Ovary (tissue), 3 donors: Measurements from ENCODE around the gene CHD9NB.
"Not testable (repeated sequence)": the region's sequence is repeated elsewhere in the genome, so short reads cannot be mapped to it uniquely, and the experiment has no call there.

Experiments
- CTCF ChIP-seq, 3 donors: fragments of 450-650 bp in 2 of 3; fragments of 200-600 bp in 1 of 3; IDR thresholded peaks; one replicate each; pipeline versions ENCODE4 v1.5.1 to v1.8.0; 2016 to 2022; ENCODE audit warnings: antibody characterized with exemption in 3 of 3, mild to moderate bottlenecking in 1 of 3
- POLR2A ChIP-seq: fragments of 450-650 bp; IDR thresholded peaks from one replicate; pipeline ENCODE4 v1.6.1; 2017; ENCODE audit warnings: antibody characterized with exemption, mild to moderate bottlenecking, moderate library complexity
- donor health status: DM: no; HTN: no; CAD: no.

DNA sequence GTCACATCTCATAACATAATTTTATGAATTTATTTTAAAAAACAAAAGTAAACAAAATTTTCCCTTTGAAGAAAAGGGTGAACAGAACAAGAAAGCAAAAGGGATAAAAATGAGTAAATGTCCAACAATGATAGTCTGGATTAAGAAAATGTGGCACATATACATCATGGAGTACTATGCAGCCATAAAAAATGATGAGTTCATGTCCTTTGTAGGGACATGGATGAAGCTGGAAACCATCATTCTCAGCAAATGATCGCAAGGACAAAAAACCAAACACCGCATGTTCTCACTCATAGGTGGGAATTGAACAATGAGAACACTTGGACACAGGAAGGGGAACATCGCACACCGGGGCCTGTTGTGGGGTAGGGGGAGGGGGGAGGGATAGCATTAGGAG is 1.4 kb downstream of the CHD9NB start:
- not testable (repeated sequence) for TF ChIP-seq CTCF (IDR thresholded peaks at IDR 0.05); POLR2A
